ENCODE measurements around the gene GPR151. TPM values are rescaled to one million over a fixed set of nuclear protein-coding genes. Genes with fewer than 3 reads are reported as not detected.
"Not testable (repeated sequence)": the region's sequence is repeated elsewhere in the genome, so short reads cannot be mapped to it uniquely, and the experiment has no call there.

The GPR151 gene
- total and polyA plus RNA-seq, 2 experiments from 2014 or later: 0.03 TPM; not detected in 1

DNA sequence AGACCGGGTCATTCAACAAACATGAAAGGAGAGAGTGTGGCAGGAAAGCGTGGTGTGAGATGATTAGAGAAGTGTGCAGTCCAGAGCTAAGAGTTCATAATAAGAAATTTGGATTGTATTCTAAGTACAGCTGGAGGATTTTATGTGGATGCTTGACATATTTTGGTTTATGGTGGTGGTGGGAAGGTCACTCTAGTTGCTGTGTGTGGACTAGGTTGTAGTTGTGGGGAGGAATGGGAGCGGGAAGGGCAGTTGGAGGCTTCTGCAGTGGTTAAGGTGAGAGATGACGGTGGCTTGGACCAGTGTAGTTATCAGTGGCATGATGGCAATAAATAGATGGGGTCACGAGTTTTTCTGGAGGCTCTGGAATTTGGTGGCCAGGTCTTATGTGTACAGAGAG, 45.7 kb upstream of the GPR151 start:
- WGBS (ENCODE audit: low lambda C conversion rate, missing lambda C conversion rate): 82% methylated on average over 5 of the region's 5 CpGs
- Histone ChIP-seq H3K27ac (no peak overlapping the region), H3K4me2 (no peak overlapping the region), H3K9me3 (ENCODE audit: low read depth) (no peaks in the 10 kb centered on the region), H4K20me1 (ENCODE audit: insufficient read depth, poor library complexity, severe bottlenecking) (no peaks in the 10 kb centered on the region), H2AFZ (no peak overlapping the region), H3K4me1 (ENCODE audit: insufficient read depth) (no peaks in the 10 kb centered on the region), H3K4me3 (no peak overlapping the region), H3K79me2 (no peaks in the 10 kb centered on the region), H3K36me3 (replicated peaks; ENCODE audit: insufficient read depth, low read depth) (no peaks in the 10 kb centered on the region), H3K9me2 (replicated peaks; ENCODE audit: insufficient read depth) (no peaks in the 10 kb centered on the region), H3K27me3 (no peaks in the 10 kb centered on the region)
- no peak for DNase-seq (ENCODE audit: low spot score)
- no peak for TF ChIP-seq EZH2 (IDR thresholded peaks at IDR 0.05; ENCODE audit: borderline replicate concordance)
- TF ChIP-seq EZH2phosphoT487 (IDR thresholded peaks at IDR 0.05; ENCODE audit: low read depth, severe bottlenecking, unreplicated experiment): no peak
- TF ChIP-seq, protein P1, sequence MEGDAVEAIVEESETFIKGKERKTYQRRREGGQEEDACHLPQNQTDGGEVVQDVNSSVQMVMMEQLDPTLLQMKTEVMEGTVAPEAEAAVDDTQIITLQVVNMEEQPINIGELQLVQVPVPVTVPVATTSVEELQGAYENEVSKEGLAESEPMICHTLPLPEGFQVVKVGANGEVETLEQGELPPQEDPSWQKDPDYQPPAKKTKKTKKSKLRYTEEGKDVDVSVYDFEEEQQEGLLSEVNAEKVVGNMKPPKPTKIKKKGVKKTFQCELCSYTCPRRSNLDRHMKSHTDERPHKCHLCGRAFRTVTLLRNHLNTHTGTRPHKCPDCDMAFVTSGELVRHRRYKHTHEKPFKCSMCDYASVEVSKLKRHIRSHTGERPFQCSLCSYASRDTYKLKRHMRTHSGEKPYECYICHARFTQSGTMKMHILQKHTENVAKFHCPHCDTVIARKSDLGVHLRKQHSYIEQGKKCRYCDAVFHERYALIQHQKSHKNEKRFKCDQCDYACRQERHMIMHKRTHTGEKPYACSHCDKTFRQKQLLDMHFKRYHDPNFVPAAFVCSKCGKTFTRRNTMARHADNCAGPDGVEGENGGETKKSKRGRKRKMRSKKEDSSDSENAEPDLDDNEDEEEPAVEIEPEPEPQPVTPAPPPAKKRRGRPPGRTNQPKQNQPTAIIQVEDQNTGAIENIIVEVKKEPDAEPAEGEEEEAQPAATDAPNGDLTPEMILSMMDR (IDR thresholded peaks at IDR 0.05; ENCODE audit: poor library complexity): no peak

DNA sequence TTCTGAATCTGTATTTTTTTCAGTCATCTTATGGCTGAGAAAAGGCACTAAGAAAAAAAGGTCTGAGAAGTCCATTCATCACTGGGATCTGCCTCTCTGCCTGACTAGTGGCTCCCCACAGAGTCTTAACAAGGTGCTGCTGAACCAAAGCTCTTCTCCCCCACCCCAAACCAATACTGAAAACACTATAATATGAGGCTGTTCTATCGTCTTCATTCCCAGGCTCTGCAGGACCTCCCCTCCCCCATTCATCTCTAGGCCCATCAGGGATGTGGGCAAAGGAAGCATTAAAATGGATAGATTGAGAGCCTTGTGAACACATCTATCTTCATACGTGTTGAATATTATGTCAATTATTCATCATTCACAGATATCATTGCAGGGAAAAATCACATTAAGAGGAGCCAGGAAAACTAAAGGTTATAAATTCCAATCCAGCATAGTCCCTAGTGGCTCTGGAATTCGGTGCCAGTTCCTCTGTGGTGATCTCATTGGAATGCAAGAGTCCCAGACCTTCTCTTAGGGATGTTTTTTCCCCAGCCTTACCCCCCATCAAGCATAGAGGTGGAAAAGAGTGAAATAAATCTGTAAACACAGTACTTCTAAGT, 44.3 kb upstream of the GPR151 start:
- Histone ChIP-seq H3K9me3 (ENCODE audit: low read depth) (no peaks in the 10 kb centered on the region), H3K27me3 (no peaks in the 10 kb centered on the region), H3K4me2 (no peak overlapping the region), H3K36me3 (replicated peaks; ENCODE audit: insufficient read depth, low read depth) (no peaks in the 10 kb centered on the region), H3K4me3 (no peak overlapping the region), H3K79me2 (no peaks in the 10 kb centered on the region), H4K20me1 (ENCODE audit: insufficient read depth, poor library complexity, severe bottlenecking) (no peaks in the 10 kb centered on the region), H2AFZ (no peak overlapping the region), H3K27ac (no peak overlapping the region), H3K9me2 (replicated peaks; ENCODE audit: insufficient read depth) (no peaks in the 10 kb centered on the region), H3K4me1 (ENCODE audit: insufficient read depth) (no peaks in the 10 kb centered on the region)
- TF ChIP-seq EZH2phosphoT487 (IDR thresholded peaks at IDR 0.05; ENCODE audit: low read depth, severe bottlenecking, unreplicated experiment): no peak
- TF ChIP-seq EZH2 (IDR thresholded peaks at IDR 0.05; ENCODE audit: borderline replicate concordance): no peak
- TF ChIP-seq, protein P1 (IDR thresholded peaks at IDR 0.05; ENCODE audit: poor library complexity): no peak
- WGBS (ENCODE audit: low lambda C conversion rate, missing lambda C conversion rate): 45% methylated on average over 3 of the region's 3 CpGs
- DNase-seq (ENCODE audit: low spot score): no peak

DNA sequence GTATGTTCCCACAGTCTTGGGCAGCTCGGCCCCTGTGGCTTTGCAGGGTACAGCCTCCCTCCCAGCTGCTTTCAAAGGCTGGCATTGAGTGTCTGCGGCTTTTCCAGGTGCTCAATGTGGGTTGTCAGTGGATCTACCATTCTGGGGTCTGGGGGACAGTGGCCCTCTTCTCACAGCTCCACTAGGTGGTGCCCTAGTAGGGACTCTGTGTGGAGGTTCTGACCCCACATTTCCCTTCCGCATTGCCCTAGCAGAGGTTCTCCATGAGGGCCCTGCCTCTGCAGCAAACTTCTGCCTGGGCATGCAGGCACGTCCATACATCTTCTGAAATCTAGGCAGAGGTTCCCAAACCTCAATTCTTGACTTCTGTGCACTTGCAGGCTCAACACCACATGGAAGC, 40.9 kb upstream of the GPR151 start:
- not testable (repeated sequence) for H4K20me1 ChIP-seq (ENCODE audit: insufficient read depth, poor library complexity, severe bottlenecking); H3K9me2 ChIP-seq (replicated peaks; ENCODE audit: insufficient read depth); H3K79me2 ChIP-seq; H3K27me3 ChIP-seq; H3K9me3 ChIP-seq (ENCODE audit: low read depth); H3K4me1 ChIP-seq (ENCODE audit: insufficient read depth); H3K27ac ChIP-seq; DNase-seq (ENCODE audit: low spot score); H2AFZ ChIP-seq; H3K4me3 ChIP-seq; H3K36me3 ChIP-seq (replicated peaks; ENCODE audit: insufficient read depth, low read depth); H3K4me2 ChIP-seq
- WGBS (ENCODE audit: low lambda C conversion rate, missing lambda C conversion rate): 89% methylated on average over 3 of the region's 4 CpGs

DNA sequence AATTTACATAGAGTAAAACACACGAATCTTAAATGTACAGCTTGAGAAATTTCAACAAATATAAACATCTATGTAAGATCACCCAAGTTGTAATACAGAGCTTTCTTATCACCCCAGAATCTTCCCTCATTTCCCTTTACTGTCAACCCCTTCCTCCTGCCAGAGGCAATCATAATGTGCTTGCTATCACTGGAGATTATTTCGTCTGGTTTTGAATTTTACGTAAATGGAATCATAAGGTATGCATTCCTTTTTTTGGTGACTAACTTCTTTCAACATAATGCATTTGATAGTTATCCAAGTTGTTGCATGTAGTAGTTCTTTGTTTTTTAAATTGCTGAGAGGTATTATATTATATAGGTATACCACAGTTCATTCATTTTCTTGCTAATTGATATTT, 37.5 kb upstream of the GPR151 start:
- 73% methylated on average over 3 of the region's 3 CpGs for WGBS (ENCODE audit: low lambda C conversion rate, missing lambda C conversion rate)
- TF ChIP-seq EZH2phosphoT487 (IDR thresholded peaks at IDR 0.05; ENCODE audit: low read depth, severe bottlenecking, unreplicated experiment): no peak
- no peak for TF ChIP-seq EZH2 (IDR thresholded peaks at IDR 0.05; ENCODE audit: borderline replicate concordance)
- TF ChIP-seq, protein P1 (IDR thresholded peaks at IDR 0.05; ENCODE audit: poor library complexity): no peak
- H3K4me3 ChIP-seq: no peak overlapping the region

More for the DNA sequence above, 37.5 kb upstream of the GPR151 start:
- Histone ChIP-seq H3K4me1 (ENCODE audit: insufficient read depth) (no peaks in the 10 kb centered on the region), H3K27ac (no peak overlapping the region), H3K36me3 (replicated peaks; ENCODE audit: insufficient read depth, low read depth) (no peaks in the 10 kb centered on the region), H3K9me2 (replicated peaks; ENCODE audit: insufficient read depth) (no peaks in the 10 kb centered on the region), H3K79me2 (no peaks in the 10 kb centered on the region), H3K27me3 (no peaks in the 10 kb centered on the region), H3K4me2 (no peak overlapping the region), H4K20me1 (ENCODE audit: insufficient read depth, poor library complexity, severe bottlenecking) (no peaks in the 10 kb centered on the region), H2AFZ (no peak overlapping the region), H3K9me3 (ENCODE audit: low read depth) (no peaks in the 10 kb centered on the region)
- no peak for DNase-seq (ENCODE audit: low spot score)

Measured in hepatocyte (in vitro differentiated cells).